RWPE2 (cell line): ENCODE measurements around the gene MTG2.

Source experiments
- ATAC-seq: fragments of 200-7000 bp; cut with Tn5 transposase; 3 replicates; pipeline ENCODE4 v1.9.1; 2021; ENCODE audit warnings: low read depth
- DNase-seq: peaks from one replicate; pipeline ENCODE4 v3.0.0-alpha.2; 2020; ENCODE audit warnings: low spot score
- H3K27ac ChIP-seq: fragments of 450-650 bp; 2 replicates; pipeline ENCODE4 v1.5.1; 2017; ENCODE audit warnings: mild to moderate bottlenecking; ENCODE audit not compliant: poor library complexity, severe bottlenecking
- H3K27me3 ChIP-seq: fragments of 250-450 bp; sonication (Bioruptor Pico); 2 replicates; pipeline ENCODE4 v1.5.1; 2021; ENCODE audit warnings: mild to moderate bottlenecking, moderate library complexity; ENCODE audit not compliant: insufficient read depth, poor library complexity, severe bottlenecking
- H3K36me3 ChIP-seq: fragments of 250-450 bp; sonication (Bioruptor Pico); 2 replicates; pipeline ENCODE4 v1.5.1; 2020; ENCODE audit warnings: low read depth, mild to moderate bottlenecking, moderate library complexity
- H3K4me1 ChIP-seq: fragments of 250-450 bp; sonication (Bioruptor Pico); 2 replicates; pipeline ENCODE4 v1.5.1; 2021; ENCODE audit warnings: mild to moderate bottlenecking, moderate library complexity; ENCODE audit not compliant: insufficient read depth, poor library complexity, severe bottlenecking
- H3K4me3 ChIP-seq: fragments of 250-450 bp; sonication (Bioruptor Pico); 2 replicates; pipeline ENCODE4 v1.5.1; 2021; ENCODE audit warnings: mild to moderate bottlenecking, moderate library complexity; ENCODE audit not compliant: severe bottlenecking
- H3K9me3 ChIP-seq: fragments of 250-450 bp; sonication (Bioruptor Pico); 2 replicates; pipeline ENCODE4 v1.5.1; 2021; ENCODE audit warnings: mild to moderate bottlenecking, moderate library complexity; ENCODE audit not compliant: severe bottlenecking
- TF ChIP-seq, protein P1 (sequence below): fragments of 450-650 bp; IDR thresholded peaks from one replicate; pipeline ENCODE4 v1.5.1; 2017; ENCODE audit warnings: mild to moderate bottlenecking, moderate library complexity; ENCODE audit not compliant: poor library complexity, severe bottlenecking

The MTG2 gene

GRCh38 chr20:62223571-62223970 is 40.7 kb downstream of the MTG2 start:
- Histone ChIP-seq H3K27ac (no peak overlapping the region), H3K27me3 (peaks cover 80% of the 10 kb centered on the region), H3K36me3 (no peaks in the 10 kb centered on the region), H3K4me3 (no peak overlapping the region), H3K9me3 (no peaks in the 10 kb centered on the region), H3K4me1 (no peaks in the 10 kb centered on the region)
- no peak for ATAC-seq
- no peak for DNase-seq
- TF ChIP-seq, protein P1, sequence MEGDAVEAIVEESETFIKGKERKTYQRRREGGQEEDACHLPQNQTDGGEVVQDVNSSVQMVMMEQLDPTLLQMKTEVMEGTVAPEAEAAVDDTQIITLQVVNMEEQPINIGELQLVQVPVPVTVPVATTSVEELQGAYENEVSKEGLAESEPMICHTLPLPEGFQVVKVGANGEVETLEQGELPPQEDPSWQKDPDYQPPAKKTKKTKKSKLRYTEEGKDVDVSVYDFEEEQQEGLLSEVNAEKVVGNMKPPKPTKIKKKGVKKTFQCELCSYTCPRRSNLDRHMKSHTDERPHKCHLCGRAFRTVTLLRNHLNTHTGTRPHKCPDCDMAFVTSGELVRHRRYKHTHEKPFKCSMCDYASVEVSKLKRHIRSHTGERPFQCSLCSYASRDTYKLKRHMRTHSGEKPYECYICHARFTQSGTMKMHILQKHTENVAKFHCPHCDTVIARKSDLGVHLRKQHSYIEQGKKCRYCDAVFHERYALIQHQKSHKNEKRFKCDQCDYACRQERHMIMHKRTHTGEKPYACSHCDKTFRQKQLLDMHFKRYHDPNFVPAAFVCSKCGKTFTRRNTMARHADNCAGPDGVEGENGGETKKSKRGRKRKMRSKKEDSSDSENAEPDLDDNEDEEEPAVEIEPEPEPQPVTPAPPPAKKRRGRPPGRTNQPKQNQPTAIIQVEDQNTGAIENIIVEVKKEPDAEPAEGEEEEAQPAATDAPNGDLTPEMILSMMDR: no peak

DNA sequence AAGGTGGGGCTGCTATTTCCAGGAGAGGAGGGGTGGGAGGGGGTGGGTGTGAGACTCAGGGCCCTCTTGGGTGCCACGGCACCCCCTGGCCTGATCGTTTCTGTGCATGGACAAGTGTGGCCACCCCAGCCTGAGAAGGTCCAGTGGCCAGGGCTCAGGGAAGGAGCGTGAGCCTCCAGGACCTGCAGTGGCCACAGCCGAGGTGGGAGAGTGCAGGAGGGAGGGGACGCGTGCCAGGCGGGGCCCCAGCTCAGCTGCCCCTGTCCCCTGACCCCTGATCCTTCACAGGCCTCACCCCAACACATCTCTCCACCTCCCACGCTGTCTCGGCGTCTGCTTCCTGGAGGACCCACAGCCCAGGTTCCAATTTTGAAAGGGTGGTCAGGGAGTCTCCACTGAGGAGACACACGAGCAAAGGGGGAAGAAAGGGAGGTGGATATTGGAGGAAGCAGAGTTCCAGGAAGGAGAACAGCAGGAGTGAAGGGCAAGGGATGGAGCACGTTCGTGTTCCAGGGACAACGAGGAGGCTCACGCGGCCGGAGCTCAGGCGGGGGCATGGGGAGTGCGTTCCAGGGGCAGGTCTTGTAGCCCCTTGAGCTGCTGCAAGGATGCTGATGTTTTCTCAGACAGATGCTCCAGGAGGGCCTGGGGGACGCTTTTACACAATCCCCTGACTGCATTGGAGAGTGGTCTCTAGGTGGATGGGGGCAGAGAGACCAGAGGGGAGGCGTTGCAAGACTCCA is 41.5 kb downstream of the MTG2 start:
- H3K4me1 ChIP-seq: no peaks in the 10 kb centered on the region
- ATAC-seq: no peak
- DNase-seq: no peak
- H3K9me3 ChIP-seq: no peaks in the 10 kb centered on the region
- H3K27ac ChIP-seq: no peak overlapping the region
- H3K4me3 ChIP-seq: no peak overlapping the region
- H3K36me3 ChIP-seq: no peaks in the 10 kb centered on the region
- TF ChIP-seq, protein P1: no peak
- peaks cover 73% of the 10 kb centered on the region for H3K27me3 ChIP-seq

GRCh38 chr20:62225026-62225425 is 42.2 kb downstream of the MTG2 start:
- ATAC-seq: no peak
- Histone ChIP-seq H3K4me1 (no peaks in the 10 kb centered on the region), H3K4me3 (no peak overlapping the region), H3K27ac (no peak overlapping the region), H3K9me3 (no peaks in the 10 kb centered on the region), H3K36me3 (no peaks in the 10 kb centered on the region), H3K27me3 (peaks cover 69% of the 10 kb centered on the region)
- no peak for DNase-seq
- TF ChIP-seq, protein P1: no peak

GRCh38 chr20:62225820-62226635 is 43.2 kb downstream of the MTG2 start:
- Histone ChIP-seq H3K9me3 (no peaks in the 10 kb centered on the region), H3K36me3 (no peaks in the 10 kb centered on the region), H3K27ac (no peak overlapping the region), H3K4me3 (no peak overlapping the region), H3K4me1 (no peaks in the 10 kb centered on the region), H3K27me3 (peaks cover 61% of the 10 kb centered on the region)
- TF ChIP-seq, protein P1: no peak
- no peak for ATAC-seq
- no peak for DNase-seq
